GM18507 (cell line): ENCODE results near the gene PLA2R1.

Experiments
- DNase-seq: peaks from one replicate; pipeline ENCODE4 v3.0.0; 2011; ENCODE audit warnings: low read depth; ENCODE audit not compliant: insufficient read length; ENCODE audit errors: extremely low spot score
- FAIRE-seq: peaks from 2 replicates; lab custom pipeline; 2011; peaks lifted over from hg19 to GRCh38; lab: Jason Lieb, UNC

Gene PLA2R1

GRCh38 chr2:160062292-160063005 is at the start of gene PLA2R1:
Gene PLA2R1 (minus strand): TSS chr2:160062615. CDS start chr2:160062403, 212 bp downstream.
- no peak for FAIRE-seq
- DNase-seq: no peak

- FAIRE-seq: no peak
Observed at GRCh38 chr2:160110674-160111239, 48.3 kb upstream of the PLA2R1 start.

DNA sequence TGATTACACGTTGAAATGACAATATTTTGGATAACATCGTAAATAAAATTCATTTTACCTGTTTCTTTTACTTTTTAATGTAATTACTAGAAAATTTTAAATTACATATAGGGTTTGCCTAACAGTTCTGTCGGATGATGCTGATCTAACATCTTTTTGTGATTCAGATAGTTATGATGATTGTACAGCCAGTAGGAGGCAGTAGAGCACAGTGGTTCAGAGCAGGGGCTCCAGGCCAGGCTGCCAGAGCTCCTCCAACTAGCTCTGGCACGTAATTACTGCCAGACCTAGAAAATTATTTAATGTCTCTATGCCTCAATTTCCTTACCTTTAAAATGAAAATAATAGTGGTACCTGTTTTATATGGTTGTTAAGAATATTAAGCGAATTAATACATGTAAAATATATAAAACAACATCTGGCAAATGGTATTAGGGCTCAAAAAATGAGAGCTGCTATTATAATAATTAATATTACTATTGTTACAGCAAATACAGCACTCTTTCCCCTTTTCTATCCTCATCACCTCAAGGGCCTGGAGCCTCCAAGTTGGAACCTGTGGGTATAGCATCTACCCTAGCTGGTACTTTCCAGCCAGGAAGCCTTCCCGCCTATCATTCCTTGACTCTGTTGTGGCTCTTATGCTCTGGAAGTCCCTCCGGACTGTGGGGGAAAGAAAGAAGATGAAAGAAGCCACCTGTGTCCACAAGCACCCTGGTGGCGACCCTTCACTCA is 47.7 kb upstream of the PLA2R1 start:
- DNase-seq (no peak), FAIRE-seq (peak; percentile 88)

More at GRCh38 chr2:160110674-160111239, 48.3 kb upstream of the PLA2R1 start:
- no peak for DNase-seq

GRCh38 chr2:160109243-160109642 is 46.8 kb upstream of the PLA2R1 start:
- no peak for FAIRE-seq
- DNase-seq: no peak

DNA sequence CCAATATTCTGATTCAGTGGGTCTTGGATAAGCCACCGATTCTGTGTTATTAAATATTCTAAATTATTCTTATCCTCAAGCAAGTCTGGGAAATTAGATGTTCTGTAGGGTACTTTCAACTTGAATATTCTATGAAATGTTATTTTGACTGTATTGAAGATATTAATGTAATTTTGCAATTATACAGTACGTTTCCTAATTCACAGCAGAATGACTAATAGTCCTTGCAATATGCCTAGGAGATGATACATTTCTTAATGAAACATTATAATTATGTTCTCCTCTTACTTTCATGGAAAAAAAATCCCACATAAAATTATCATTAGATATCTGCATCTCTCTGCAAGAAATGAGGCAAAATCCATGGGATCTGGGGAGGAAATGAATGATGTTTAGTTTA is 46.2 kb upstream of the PLA2R1 start:
- DNase-seq: no peak

DNA sequence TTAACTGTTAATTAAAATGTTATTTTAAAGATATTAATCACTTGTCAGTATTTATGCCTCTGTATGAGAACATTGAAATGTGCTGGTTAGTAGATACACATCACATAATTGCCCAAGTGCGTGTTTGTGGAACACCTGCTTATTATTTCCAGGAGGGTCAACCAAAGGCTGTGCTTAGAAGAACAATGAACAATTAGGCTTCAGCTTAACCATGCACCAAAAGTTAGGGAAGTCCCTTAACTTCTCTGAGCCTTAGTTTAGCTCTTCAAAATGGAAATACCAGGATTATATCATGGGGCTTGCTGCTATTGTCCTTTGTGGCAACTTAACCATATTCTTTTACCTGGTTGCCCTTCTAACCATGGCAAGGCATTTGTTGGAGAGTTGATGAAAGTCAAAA is 43.0 kb upstream of the PLA2R1 start:
- FAIRE-seq (no peak), DNase-seq (no peak)

More for the DNA sequence above, 46.2 kb upstream of the PLA2R1 start:
- no peak for FAIRE-seq

GRCh38 chr2:160104115-160104514 is 41.7 kb upstream of the PLA2R1 start:
- DNase-seq (no peak), FAIRE-seq (no peak)

GRCh38 chr2:160097326-160097725 is 34.9 kb upstream of the PLA2R1 start:
- FAIRE-seq (no peak), DNase-seq (no peak)

DNA sequence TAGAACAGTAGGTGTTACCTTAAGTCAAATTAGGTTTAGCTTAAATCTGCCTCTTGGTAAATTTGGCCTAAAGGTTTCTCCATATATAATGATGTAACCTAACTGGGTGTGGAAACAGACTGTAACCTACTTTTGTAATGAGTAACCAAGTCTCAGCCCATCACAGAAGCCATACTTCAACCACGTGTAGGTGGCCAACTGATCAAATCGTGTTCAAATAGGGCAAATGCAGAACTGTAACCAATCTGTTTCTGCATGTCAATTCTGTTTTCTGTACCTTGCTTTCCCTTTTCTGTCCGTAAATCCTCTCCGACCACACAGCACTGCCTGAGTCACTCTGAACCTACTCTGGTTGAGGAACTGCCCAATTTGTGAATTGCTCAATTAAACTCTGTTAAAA is 34.0 kb upstream of the PLA2R1 start:
- FAIRE-seq (no peak), DNase-seq (no peak)

DNA sequence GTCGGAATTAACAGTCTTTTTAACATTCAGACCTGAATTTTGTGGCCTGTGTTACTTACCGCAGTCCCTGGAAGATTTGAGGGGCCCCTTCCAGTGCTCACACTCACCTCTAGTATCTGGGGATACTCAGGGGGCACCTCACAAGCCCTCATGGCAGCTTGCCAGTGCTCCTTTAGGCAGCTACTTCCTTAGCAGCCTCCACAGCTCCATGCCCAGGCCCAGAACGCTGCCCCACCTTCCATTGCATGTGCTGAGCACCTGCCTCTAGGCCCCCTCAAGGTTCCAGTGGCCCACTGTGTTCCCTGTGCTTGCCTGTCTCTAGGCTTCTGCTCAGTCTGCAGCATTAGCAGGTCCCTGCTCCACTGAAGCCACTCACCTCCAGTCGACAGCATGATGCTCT is 30.0 kb upstream of the PLA2R1 start:
- DNase-seq (no peak), FAIRE-seq (no peak)

DNA sequence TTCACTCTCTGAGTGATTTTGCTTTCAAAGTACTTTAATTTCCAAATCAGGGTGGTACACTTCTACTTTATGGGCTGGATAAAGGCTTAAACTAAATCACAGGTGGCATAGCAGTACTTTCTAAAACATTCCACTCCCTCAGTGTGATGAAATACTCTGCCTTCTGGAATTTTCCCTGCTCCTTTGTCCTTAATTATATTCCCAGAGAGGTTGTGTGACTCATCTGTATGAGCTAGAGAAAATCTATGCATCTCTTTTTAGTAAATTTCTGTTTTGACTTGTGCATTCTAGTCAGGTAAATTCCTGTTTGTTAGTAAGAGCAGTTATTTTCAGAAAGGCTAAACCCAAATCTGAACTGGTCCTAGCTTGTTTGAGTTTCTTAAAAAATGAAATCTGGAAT is 29.0 kb upstream of the PLA2R1 start:
- FAIRE-seq: no peak
- DNase-seq: no peak

DNA sequence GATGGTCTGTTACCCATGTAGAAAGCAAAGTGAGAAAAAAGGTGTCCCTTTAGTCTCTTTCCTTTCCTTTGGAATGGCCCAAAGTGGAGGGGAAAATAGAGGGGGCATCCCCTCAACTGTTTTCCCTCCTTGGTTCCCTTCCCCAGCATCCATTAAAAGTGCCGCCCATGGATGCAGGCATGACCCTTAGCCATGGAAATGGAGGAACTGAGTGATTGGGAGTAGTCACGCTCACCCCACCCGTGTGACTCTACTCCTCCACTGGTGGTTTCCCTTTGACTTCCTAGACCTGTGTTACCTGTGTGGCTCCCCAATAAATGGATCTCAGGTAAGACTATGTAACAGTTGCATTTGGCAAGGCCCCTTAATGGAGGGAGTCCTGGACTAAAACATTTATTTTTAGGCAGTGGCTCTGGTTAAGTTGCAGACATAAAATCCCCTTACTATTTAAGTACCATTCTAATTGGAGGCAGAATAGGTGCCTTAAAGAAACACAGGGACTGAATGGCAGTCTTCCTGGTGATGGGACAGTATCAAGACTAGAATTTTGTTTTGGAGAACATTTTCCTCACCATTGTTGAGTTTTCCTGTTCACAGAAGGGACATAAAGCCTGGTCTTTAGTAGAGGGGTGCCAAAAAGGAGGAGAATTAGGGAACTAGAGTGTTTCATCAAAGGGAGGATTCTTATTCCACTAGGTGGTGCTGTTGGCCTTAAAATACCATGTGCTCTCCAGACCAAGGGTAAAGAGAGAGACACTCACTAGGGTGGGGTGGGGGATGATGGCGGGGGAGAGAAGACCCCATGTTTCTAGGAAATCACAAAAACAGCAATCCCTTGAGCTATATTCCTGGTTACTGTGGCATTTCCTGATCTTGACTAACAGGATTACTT is 25.7 kb upstream of the PLA2R1 start:
- no peak for FAIRE-seq

GRCh38 chr2:160085662-160086061 is 23.2 kb upstream of the PLA2R1 start:
- FAIRE-seq (no peak), DNase-seq (no peak)

More for the DNA sequence above, 25.7 kb upstream of the PLA2R1 start:
- no peak for DNase-seq

GRCh38 chr2:160077912-160078810 is 15.7 kb upstream of the PLA2R1 start:
- DNase-seq (no peak), FAIRE-seq (no peak)

DNA sequence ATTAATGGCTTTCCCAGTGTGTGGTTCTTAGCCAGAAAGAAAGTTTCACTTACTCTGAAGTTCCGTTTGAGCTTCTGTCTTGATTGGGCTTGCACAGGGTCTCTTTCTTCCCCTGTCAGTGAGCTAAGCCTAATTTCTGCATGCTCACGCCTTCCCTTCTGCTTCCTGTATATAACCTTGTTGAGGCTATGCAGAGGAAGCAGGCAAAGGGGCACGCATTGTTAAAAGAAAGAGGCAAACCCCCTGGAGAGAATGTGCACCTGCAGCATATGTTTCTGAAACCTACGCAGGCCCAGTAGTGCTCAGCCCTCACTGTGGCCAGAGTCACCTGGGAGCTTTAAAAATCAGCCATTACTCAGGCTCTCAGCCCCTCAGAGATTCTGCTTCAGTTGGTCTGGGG is 14.5 kb upstream of the PLA2R1 start:
- FAIRE-seq: no peak
- no peak for DNase-seq

GRCh38 chr2:160076241-160076640 is 13.8 kb upstream of the PLA2R1 start:
- DNase-seq (no peak), FAIRE-seq (no peak)

- FAIRE-seq: no peak
- DNase-seq: no peak
Observed at GRCh38 chr2:160075171-160075570, 12.8 kb upstream of the PLA2R1 start.

- FAIRE-seq (no peak), DNase-seq (no peak)
Observed at GRCh38 chr2:160073284-160073888, 11.0 kb upstream of the PLA2R1 start.
